ENCODE measurements around the gene MSS51.

The MSS51 gene

GRCh38 chr10:73433538-73433867, at the start of gene MSS51:
Gene MSS51 (minus strand): TSS chr10:73433561. CDS start chr10:73428284, 5,277 bp downstream.
- in situ Hi-C loops (cut with MboI; ENCODE audit: low sequenced_read_pairs) = no loop called here
- Histone ChIP-seq H3K27me3 (ENCODE audit: low read depth) (no peaks in the 10 kb centered on the region), H3K9me3 (no peaks in the 10 kb centered on the region), H3K4me1 (no peaks in the 10 kb centered on the region), H3K36me3 (replicated peaks) (no peaks in the 10 kb centered on the region; the same call in 1 of the 2 replicates), H3K4me3 (no peak within 1 kb of the TSS)
- no peak for DNase-seq (ENCODE audit: low spot score in 2 of 2)

- Histone ChIP-seq H3K4me3 (no peak overlapping the region), H3K27me3 (ENCODE audit: low read depth) (no peaks in the 10 kb centered on the region), H3K36me3 (replicated peaks) (peaks cover 23% of the 10 kb centered on the region), H3K9me3 (no peaks in the 10 kb centered on the region), H3K4me1 (no peaks in the 10 kb centered on the region)
- DNase-seq (ENCODE audit: low spot score in 2 of 2) = no peak
- in situ Hi-C loops (cut with MboI; ENCODE audit: low sequenced_read_pairs) = no loop called here
These were observed 46.8 kb upstream of the MSS51 start for GRCh38 chr10:73480158-73480557.

- H3K27me3 ChIP-seq (ENCODE audit: low read depth) = no peaks in the 10 kb centered on the region
- H3K4me3 ChIP-seq = no peak overlapping the region
- DNase-seq (ENCODE audit: low spot score in 2 of 2) = no peak
- in situ Hi-C loops (cut with MboI; ENCODE audit: low sequenced_read_pairs) = no loop called here
- no peaks in the 10 kb centered on the region for H3K9me3 ChIP-seq
- H3K4me1 ChIP-seq = no peaks in the 10 kb centered on the region
- peaks cover 30% of the 10 kb centered on the region for H3K36me3 ChIP-seq (replicated peaks)
These were observed 45.3 kb upstream of the MSS51 start for GRCh38 chr10:73478636-73479035.

GRCh38 chr10:73471226-73471625, 37.9 kb upstream of the MSS51 start:
- H3K9me3 ChIP-seq = no peaks in the 10 kb centered on the region
- peaks cover 43% of the 10 kb centered on the region for H3K36me3 ChIP-seq (replicated peaks)
- no peak for DNase-seq (ENCODE audit: low spot score in 2 of 2)
- no peaks in the 10 kb centered on the region for H3K27me3 ChIP-seq (ENCODE audit: low read depth)
- no peaks in the 10 kb centered on the region for H3K4me1 ChIP-seq
- in situ Hi-C loops (cut with MboI; ENCODE audit: low sequenced_read_pairs) = no loop called here
- H3K4me3 ChIP-seq = no peak overlapping the region

GRCh38 chr10:73469579-73469978, 36.2 kb upstream of the MSS51 start:
- Histone ChIP-seq H3K9me3 (no peaks in the 10 kb centered on the region), H3K36me3 (replicated peaks) (peaks cover 44% of the 10 kb centered on the region), H3K4me3 (no peak overlapping the region), H3K27me3 (ENCODE audit: low read depth) (no peaks in the 10 kb centered on the region), H3K4me1 (no peaks in the 10 kb centered on the region)
- no peak for DNase-seq (ENCODE audit: low spot score in 2 of 2)
- in situ Hi-C loops (cut with MboI; ENCODE audit: low sequenced_read_pairs) = no loop called here

GRCh38 chr10:73467206-73467605, 33.8 kb upstream of the MSS51 start:
- in situ Hi-C loops (cut with MboI; ENCODE audit: low sequenced_read_pairs) = no loop called here
- DNase-seq (ENCODE audit: low spot score in 2 of 2) = no peak
- H3K4me1 ChIP-seq = no peaks in the 10 kb centered on the region
- no peaks in the 10 kb centered on the region for H3K27me3 ChIP-seq (ENCODE audit: low read depth)
- no peaks in the 10 kb centered on the region for H3K9me3 ChIP-seq
- no peak overlapping the region for H3K4me3 ChIP-seq
- peaks cover 39% of the 10 kb centered on the region for H3K36me3 ChIP-seq (replicated peaks)

- in situ Hi-C loops (cut with MboI; ENCODE audit: low sequenced_read_pairs) = no loop called here
- Histone ChIP-seq H3K27me3 (ENCODE audit: low read depth) (no peaks in the 10 kb centered on the region), H3K4me1 (no peaks in the 10 kb centered on the region), H3K4me3 (no peak overlapping the region), H3K9me3 (no peaks in the 10 kb centered on the region), H3K36me3 (replicated peaks) (peaks cover 36% of the 10 kb centered on the region)
- no peak for DNase-seq (ENCODE audit: low spot score in 2 of 2)
These were observed 32.8 kb upstream of the MSS51 start for GRCh38 chr10:73465978-73466726.

- DNase-seq (ENCODE audit: low spot score in 2 of 2) = no peak
- Histone ChIP-seq H3K36me3 (replicated peaks) (peaks cover 16% of the 10 kb centered on the region), H3K27me3 (ENCODE audit: low read depth) (no peaks in the 10 kb centered on the region), H3K4me3 (no peak overlapping the region), H3K4me1 (no peaks in the 10 kb centered on the region), H3K9me3 (no peaks in the 10 kb centered on the region)
- in situ Hi-C loops (cut with MboI; ENCODE audit: low sequenced_read_pairs) = no loop called here
These were observed 27.5 kb upstream of the MSS51 start for GRCh38 chr10:73460897-73461296.

GRCh38 chr10:73459683-73460314, 26.4 kb upstream of the MSS51 start:
- no peaks in the 10 kb centered on the region for H3K4me1 ChIP-seq
- in situ Hi-C loops (cut with MboI; ENCODE audit: low sequenced_read_pairs) = no loop called here
- no peak overlapping the region for H3K4me3 ChIP-seq
- H3K36me3 ChIP-seq (replicated peaks) = peaks cover 9% of the 10 kb centered on the region; the same call in 1 of the 2 replicates
- H3K9me3 ChIP-seq = no peaks in the 10 kb centered on the region
- H3K27me3 ChIP-seq (ENCODE audit: low read depth) = no peaks in the 10 kb centered on the region
- DNase-seq (ENCODE audit: low spot score in 2 of 2) = no peak

- no peak for DNase-seq (ENCODE audit: low spot score in 2 of 2)
- H3K4me3 ChIP-seq = no peak overlapping the region
- in situ Hi-C loops (cut with MboI; ENCODE audit: low sequenced_read_pairs) = no loop called here
- no peaks in the 10 kb centered on the region for H3K4me1 ChIP-seq
- H3K27me3 ChIP-seq (ENCODE audit: low read depth) = no peaks in the 10 kb centered on the region
- H3K36me3 ChIP-seq (replicated peaks) = peaks cover 6% of the 10 kb centered on the region; the same call in 1 of the 2 replicates
- H3K9me3 ChIP-seq = no peaks in the 10 kb centered on the region
These were observed 23.0 kb upstream of the MSS51 start for GRCh38 chr10:73456187-73456890.

- Histone ChIP-seq H3K4me3 (no peak overlapping the region), H3K4me1 (peaks cover under 1% of the 10 kb centered on the region; the same call in 1 of the 2 replicates), H3K36me3 (replicated peaks) (no peaks in the 10 kb centered on the region), H3K27me3 (ENCODE audit: low read depth) (no peaks in the 10 kb centered on the region), H3K9me3 (no peaks in the 10 kb centered on the region)
- no peak for DNase-seq (ENCODE audit: low spot score in 2 of 2)
- in situ Hi-C loops (cut with MboI; ENCODE audit: low sequenced_read_pairs) = no loop called here
These were observed 15.8 kb upstream of the MSS51 start for GRCh38 chr10:73449113-73449512.

- no peak overlapping the region for H3K4me3 ChIP-seq
These were observed 15.0 kb upstream of the MSS51 start for GRCh38 chr10:73448384-73448783.

GRCh38 chr10:73446926-73447325, 13.6 kb upstream of the MSS51 start:
- H3K36me3 ChIP-seq (replicated peaks) = no peaks in the 10 kb centered on the region
- DNase-seq (ENCODE audit: low spot score in 2 of 2) = no peak
- H3K27me3 ChIP-seq (ENCODE audit: low read depth) = no peaks in the 10 kb centered on the region
- in situ Hi-C loops (cut with MboI; ENCODE audit: low sequenced_read_pairs) = no loop called here
- H3K4me1 ChIP-seq = peaks cover 9% of the 10 kb centered on the region
- H3K9me3 ChIP-seq = no peaks in the 10 kb centered on the region
- no peak overlapping the region for H3K4me3 ChIP-seq

More at GRCh38 chr10:73448384-73448783, 15.0 kb upstream of the MSS51 start:
- Histone ChIP-seq H3K27me3 (ENCODE audit: low read depth) (no peaks in the 10 kb centered on the region), H3K36me3 (replicated peaks) (no peaks in the 10 kb centered on the region), H3K9me3 (no peaks in the 10 kb centered on the region), H3K4me1 (peaks cover 8% of the 10 kb centered on the region)
- in situ Hi-C loops (cut with MboI; ENCODE audit: low sequenced_read_pairs) = no loop called here
- no peak for DNase-seq (ENCODE audit: low spot score in 2 of 2)

- H3K36me3 ChIP-seq (replicated peaks) = peaks cover 3% of the 10 kb centered on the region; the same call in 1 of the 2 replicates
- in situ Hi-C loops (cut with MboI; ENCODE audit: low sequenced_read_pairs) = no loop called here
- DNase-seq (ENCODE audit: low spot score in 2 of 2) = no peak
- no peaks in the 10 kb centered on the region for H3K27me3 ChIP-seq (ENCODE audit: low read depth)
- H3K4me1 ChIP-seq = peaks cover 9% of the 10 kb centered on the region
- H3K9me3 ChIP-seq = no peaks in the 10 kb centered on the region
- H3K4me3 ChIP-seq = no peak overlapping the region
These were observed 11.1 kb upstream of the MSS51 start for GRCh38 chr10:73444457-73444856.
